Fibroblast of lung (primary cell): ENCODE data around the gene UTF1.

Experiments
- CTCF ChIP-seq, 2 donors: IDR thresholded peaks in 1 of 2; conservative IDR thresholded peaks in 1 of 2; 1 replicate in 1 of 2; 2 replicates in 1 of 2; pipeline ENCODE4 v1.5.1; 2011 to 2012; ENCODE audit warnings: low read length in 2 of 2, control low read depth in 1 of 2, inconsistent platforms in 1 of 2, low read depth in 1 of 2, mild to moderate bottlenecking in 1 of 2
- EZH2 ChIP-seq: IDR thresholded peaks from 2 replicates; pipeline ENCODE4 v1.5.1; 2012; ENCODE audit warnings: low read length, control low read depth, mild to moderate bottlenecking; ENCODE audit errors: missing control alignments

GRCh38 chr10:133216776-133217175 lies 13.2 kb upstream of the UTF1 start:
- TF ChIP-seq CTCF (conservative IDR thresholded peaks at IDR 0.05 in 1 of 2, IDR thresholded peaks at IDR 0.05 in 1 of 2; ENCODE audit: low read depth in 1 of 2, low read length in 2 of 2) (no peak), EZH2 (no peak)
